Measurements from ENCODE around the gene OPTN. TPM values are rescaled to one million over a fixed set of nuclear protein-coding genes. Genes with fewer than 3 reads are reported as not detected.

The OPTN gene
- total and polyA plus RNA-seq, 4 donors: 23.0 to 45.6 (median 37.7) TPM

- H3K27me3 ChIP-seq (ENCODE audit: control insufficient read depth in 3 of 3, insufficient read depth in 3 of 3, low read length in 2 of 3): no peaks in the 10 kb centered on the region
- peaks cover 0 to 9% (median 5%) of the 10 kb centered on the region in 4 donors for H3K36me3 ChIP-seq (ENCODE audit: control insufficient read depth in 4 of 4, insufficient read depth in 4 of 4, low read length in 4 of 4)
- H3K4me1 ChIP-seq (ENCODE audit: control insufficient read depth in 5 of 5, insufficient read depth in 5 of 5, low read length in 5 of 5): peaks cover 0 to 13% (median 3%) of the 10 kb centered on the region in 5 donors
- no peak overlapping the region for H3K27ac ChIP-seq (ENCODE audit: low read depth in 1 of 2, low read length in 1 of 2)
- DNase-seq (no peak), ATAC-seq (ENCODE audit: insufficient read depth, low FRiP score) (no peak)
- no peaks in the 10 kb centered on the region for H3K9me3 ChIP-seq (ENCODE audit: control insufficient read depth in 4 of 4, insufficient read depth in 3 of 4, low read length in 3 of 4)
- TF ChIP-seq, protein P1, sequence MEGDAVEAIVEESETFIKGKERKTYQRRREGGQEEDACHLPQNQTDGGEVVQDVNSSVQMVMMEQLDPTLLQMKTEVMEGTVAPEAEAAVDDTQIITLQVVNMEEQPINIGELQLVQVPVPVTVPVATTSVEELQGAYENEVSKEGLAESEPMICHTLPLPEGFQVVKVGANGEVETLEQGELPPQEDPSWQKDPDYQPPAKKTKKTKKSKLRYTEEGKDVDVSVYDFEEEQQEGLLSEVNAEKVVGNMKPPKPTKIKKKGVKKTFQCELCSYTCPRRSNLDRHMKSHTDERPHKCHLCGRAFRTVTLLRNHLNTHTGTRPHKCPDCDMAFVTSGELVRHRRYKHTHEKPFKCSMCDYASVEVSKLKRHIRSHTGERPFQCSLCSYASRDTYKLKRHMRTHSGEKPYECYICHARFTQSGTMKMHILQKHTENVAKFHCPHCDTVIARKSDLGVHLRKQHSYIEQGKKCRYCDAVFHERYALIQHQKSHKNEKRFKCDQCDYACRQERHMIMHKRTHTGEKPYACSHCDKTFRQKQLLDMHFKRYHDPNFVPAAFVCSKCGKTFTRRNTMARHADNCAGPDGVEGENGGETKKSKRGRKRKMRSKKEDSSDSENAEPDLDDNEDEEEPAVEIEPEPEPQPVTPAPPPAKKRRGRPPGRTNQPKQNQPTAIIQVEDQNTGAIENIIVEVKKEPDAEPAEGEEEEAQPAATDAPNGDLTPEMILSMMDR (IDR thresholded peaks at IDR 0.05; ENCODE audit: control extremely low read depth, extremely low read depth): no peak
- 96 to 98% methylated on average over 14 of the region's 14 CpGs for WGBS, 2 donors
- no peak overlapping the region for H3K4me3 ChIP-seq
- no peak overlapping the region for H3K9ac ChIP-seq (ENCODE audit: insufficient read depth in 1 of 2, low read length in 2 of 2)
Measured at GRCh38 chr10:13104697-13105096, 4.7 kb downstream of the OPTN start.

DNA sequence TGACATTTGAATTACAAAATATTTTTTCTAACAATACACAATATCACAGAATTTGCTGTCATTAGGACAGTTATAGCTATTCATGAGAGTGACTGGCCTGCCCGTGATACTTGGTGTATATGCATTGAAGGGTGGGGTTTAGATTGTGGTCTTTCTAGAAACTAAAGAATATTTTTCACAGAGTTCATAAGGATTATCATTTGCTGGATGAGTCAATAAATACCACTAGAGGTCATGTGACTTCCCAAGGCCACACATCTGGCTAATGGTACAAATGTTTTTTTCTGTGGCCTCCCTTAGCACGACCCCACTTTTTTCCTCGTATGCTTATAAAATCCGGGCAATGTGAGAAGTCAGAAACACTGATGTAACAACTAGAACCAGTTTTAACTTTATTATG is 5.2 kb downstream of the OPTN start:
- no peak for DNase-seq
- H3K27me3 ChIP-seq (ENCODE audit: control insufficient read depth in 3 of 3, insufficient read depth in 3 of 3, low read length in 2 of 3): no peaks in the 10 kb centered on the region
- H3K27ac ChIP-seq (ENCODE audit: low read depth in 1 of 2, low read length in 1 of 2): no peak overlapping the region
- H3K4me3 ChIP-seq: no peak overlapping the region
- peaks cover 0 to 9% (median 6%) of the 10 kb centered on the region in 4 donors for H3K36me3 ChIP-seq (ENCODE audit: control insufficient read depth in 4 of 4, insufficient read depth in 4 of 4, low read length in 4 of 4)
- no peak overlapping the region for H3K9ac ChIP-seq (ENCODE audit: insufficient read depth in 1 of 2, low read length in 2 of 2)
- ATAC-seq (ENCODE audit: insufficient read depth, low FRiP score): no peak
- peaks cover 0 to 13% (median 3%) of the 10 kb centered on the region in 5 donors for H3K4me1 ChIP-seq (ENCODE audit: control insufficient read depth in 5 of 5, insufficient read depth in 5 of 5, low read length in 5 of 5)
- no peaks in the 10 kb centered on the region for H3K9me3 ChIP-seq (ENCODE audit: control insufficient read depth in 4 of 4, insufficient read depth in 3 of 4, low read length in 3 of 4)
- WGBS, 2 donors: 75 to 88% methylated on average over 4 of the region's 4 CpGs
- TF ChIP-seq, protein P1 (IDR thresholded peaks at IDR 0.05; ENCODE audit: control extremely low read depth, extremely low read depth): no peak

- H3K27ac ChIP-seq (ENCODE audit: low read depth in 1 of 2, low read length in 1 of 2): no peak overlapping the region
- DNase-seq (no peak), ATAC-seq (ENCODE audit: insufficient read depth, low FRiP score) (no peak)
- H3K27me3 ChIP-seq (ENCODE audit: control insufficient read depth in 3 of 3, insufficient read depth in 3 of 3, low read length in 2 of 3): no peaks in the 10 kb centered on the region
- peaks cover 0 to 11% (median 7%) of the 10 kb centered on the region in 4 donors for H3K36me3 ChIP-seq (ENCODE audit: control insufficient read depth in 4 of 4, insufficient read depth in 4 of 4, low read length in 4 of 4)
- H3K9me3 ChIP-seq (ENCODE audit: control insufficient read depth in 4 of 4, insufficient read depth in 3 of 4, low read length in 3 of 4): no peaks in the 10 kb centered on the region
- H3K9ac ChIP-seq (ENCODE audit: insufficient read depth in 1 of 2, low read length in 2 of 2): no peak overlapping the region
- TF ChIP-seq, protein P1 (IDR thresholded peaks at IDR 0.05; ENCODE audit: control extremely low read depth, extremely low read depth): no peak
- peaks cover 0 to 13% (median 0%) of the 10 kb centered on the region in 5 donors for H3K4me1 ChIP-seq (ENCODE audit: control insufficient read depth in 5 of 5, insufficient read depth in 5 of 5, low read length in 5 of 5)
- 96 to 99% methylated on average over 5 of the region's 5 CpGs for WGBS, 2 donors
- H3K4me3 ChIP-seq: no peak overlapping the region
Measured at GRCh38 chr10:13106387-13107045, 6.6 kb downstream of the OPTN start.

Measured in lung (tissue), 12 donors.